IMR-90 (cell line): ENCODE data around the gene CREB3L1. TPM values are rescaled to one million over a fixed set of nuclear protein-coding genes. Genes with fewer than 3 reads are reported as not detected.

Experiments used
- ATAC-seq: fragments of 200-7000 bp; cut with Tn5 transposase; 2 replicates; pipeline ENCODE4 v1.9.1; 2020; ENCODE audit warnings: low read depth, mild to moderate bottlenecking, moderate library complexity
- BruUV-seq: library from RNA; stranded (reverse); fragments of 400-500 nt; replicated peaks from 2 replicates; lab custom pipeline; 2021; lab: Mats Ljungman, UMichigan
- CTCF ChIA-PET: fragments of 300-600 bp; formaldehyde crosslinking; extraction: SDS; loops from one replicate; lab custom pipeline; 2021; ENCODE audit warnings: antibody characterized with exemption; lab: Yijun Ruan, JAX
- POLR2A ChIA-PET: fragments of 300-600 bp; sonication (Branson Sonifier 250); formaldehyde crosslinking; loops from one replicate; lab custom pipeline; 2022; ENCODE audit warnings: antibody characterized with exemption; ENCODE audit not compliant: unreplicated experiment; lab: Charles Lee
- DNase-seq: peaks from one replicate; pipeline ENCODE4 v3.0.0; 2013
- H2AFZ ChIP-seq: replicated peaks from 2 replicates; pipeline ENCODE3; 2013; ENCODE audit warnings: low read length, mild to moderate bottlenecking; ENCODE audit not compliant: poor library complexity
- H2AK5ac ChIP-seq: 2 replicates; pipeline ENCODE4 v1.6.1; 2013; ENCODE audit warnings: low read depth, low read length, inconsistent platforms
- H2AK9ac ChIP-seq: replicated peaks from 2 replicates; pipeline ENCODE3; 2013; ENCODE audit warnings: mild to moderate bottlenecking, low read depth, low read length, moderate library complexity; ENCODE audit not compliant: poor library complexity
- H2BK120ac ChIP-seq: 2 replicates; pipeline ENCODE4 v1.6.1; 2013; ENCODE audit warnings: low read depth, low read length, inconsistent platforms
- H2BK15ac ChIP-seq: 3 replicates; pipeline ENCODE4 v1.6.1; 2013; ENCODE audit warnings: low read depth, low read length, inconsistent platforms
- H2BK20ac ChIP-seq: 2 replicates; pipeline ENCODE4 v1.6.1; 2013; ENCODE audit warnings: low read depth, mild to moderate bottlenecking, inconsistent platforms, low read length, moderate library complexity
- H2BK5ac ChIP-seq: 2 replicates; pipeline ENCODE4 v1.6.1; 2013; ENCODE audit warnings: mild to moderate bottlenecking, low read depth, low read length, inconsistent platforms; ENCODE audit not compliant: poor library complexity, severe bottlenecking
- H3K14ac ChIP-seq: replicated peaks from 2 replicates; pipeline ENCODE4 v1.6.1; 2013; ENCODE audit warnings: low read depth, low read length, inconsistent platforms
- H3K18ac ChIP-seq: 2 replicates; pipeline ENCODE4 v1.6.1; 2013; ENCODE audit warnings: low read depth, low read length, control low read depth
- H3K23ac ChIP-seq: 2 replicates; pipeline ENCODE4 v1.6.1; 2013; ENCODE audit warnings: low read depth, low read length, inconsistent platforms
- H3K27ac ChIP-seq: 2 replicates; pipeline ENCODE4 v1.5.1; 2013; ENCODE audit warnings: mild to moderate bottlenecking, control low read depth, low read length; ENCODE audit not compliant: insufficient read depth
- H3K27me3 ChIP-seq: 2 replicates; pipeline ENCODE4 v1.6.1; 2013; ENCODE audit warnings: low read length; ENCODE audit not compliant: control insufficient read depth, insufficient read depth
- H3K36me3 ChIP-seq: 2 replicates; pipeline ENCODE4 v1.6.1; 2013; ENCODE audit warnings: low read length, mixed read lengths; ENCODE audit not compliant: control insufficient read depth, insufficient read depth
- H3K4ac ChIP-seq: 2 replicates; pipeline ENCODE4 v1.6.1; 2013; ENCODE audit warnings: low read depth, low read length, inconsistent platforms
- H3K4me1 ChIP-seq: 2 replicates; pipeline ENCODE4 v1.6.1; 2013; ENCODE audit warnings: low read length, mixed read lengths; ENCODE audit not compliant: control insufficient read depth, insufficient read depth
- H3K4me2 ChIP-seq: 2 replicates; pipeline ENCODE4 v1.6.1; 2013; ENCODE audit warnings: low read depth, mild to moderate bottlenecking, control low read depth, low read length, moderate library complexity
- H3K4me3 ChIP-seq: 2 replicates; pipeline ENCODE4 v1.5.1; 2013; ENCODE audit warnings: low read depth, mild to moderate bottlenecking, control low read depth, low read length, moderate library complexity; ENCODE audit not compliant: insufficient read depth
- H3K56ac ChIP-seq: 2 replicates; pipeline ENCODE4 v1.6.1; 2013; ENCODE audit warnings: low read length, inconsistent platforms; ENCODE audit not compliant: insufficient read depth; ENCODE audit errors: extremely low read depth
- H3K79me1 ChIP-seq, 2 experiments: 2 replicates each; pipeline ENCODE4 v1.6.1; 2013; ENCODE audit warnings: low read length in 2 of 2, inconsistent platforms in 1 of 2, low read depth in 1 of 2
- H3K9ac ChIP-seq: 2 replicates; pipeline ENCODE4 v1.6.1; 2013; ENCODE audit warnings: low read depth, low read length, control low read depth
- H3K9me1 ChIP-seq: 2 replicates; pipeline ENCODE4 v1.6.1; 2013; ENCODE audit warnings: low read length, inconsistent platforms; ENCODE audit not compliant: insufficient read depth
- H3K9me3 ChIP-seq: 2 replicates; pipeline ENCODE4 v1.6.1; 2013; ENCODE audit warnings: low read length; ENCODE audit not compliant: control insufficient read depth, insufficient read depth
- H4K20me1 ChIP-seq: 2 replicates; pipeline ENCODE4 v1.6.1; 2013; ENCODE audit warnings: low read length, inconsistent platforms; ENCODE audit not compliant: insufficient read depth
- H4K5ac ChIP-seq: 2 replicates; pipeline ENCODE4 v1.6.1; 2013; ENCODE audit warnings: mild to moderate bottlenecking, low read depth, low read length, control low read depth
- H4K8ac ChIP-seq, 2 experiments: 2 replicates each; pipeline ENCODE4 v1.6.1; 2013; ENCODE audit warnings: low read depth in 2 of 2, low read length in 2 of 2, control low read depth in 1 of 2, inconsistent platforms in 1 of 2
- H4K91ac ChIP-seq: 2 replicates; pipeline ENCODE4 v1.6.1; 2013; ENCODE audit warnings: low read depth, low read length, inconsistent platforms; ENCODE audit not compliant: insufficient read depth
- MAFK ChIP-seq: IDR thresholded peaks from 2 replicates; pipeline ENCODE4 v1.6.1; 2012; ENCODE audit warnings: low read depth, low read length, improper control_type of control experiment
- MAZ ChIP-seq: IDR thresholded peaks from 2 replicates; pipeline ENCODE4 v1.6.1; 2012; ENCODE audit warnings: low read depth, mild to moderate bottlenecking, low read length, improper control_type of control experiment, moderate library complexity, borderline replicate concordance
- RAD21 ChIP-seq: IDR thresholded peaks from 2 replicates; pipeline ENCODE4 v1.6.1; 2012; ENCODE audit warnings: low read length, improper control_type of control experiment
- WGBS, 2 experiments: methylation state at CpG; one replicate each; pipeline versions ENCODE4 v1.1.5 to v1.1.7; 2013; ENCODE audit warnings: missing lambda C conversion rate in 2 of 2; ENCODE audit not compliant: insufficient read length in 1 of 2; ENCODE audit errors: extremely low coverage in 2 of 2; 5-methylcytosine and 5-hydroxymethylcytosine counted together
- dilution Hi-C: fragments of 300-500 bp; cut with HindIII; formaldehyde crosslinking; loops from one replicate; pipeline ENCODE4 v1.14.3; 2018; ENCODE audit warnings: low sequenced_read_pairs; ENCODE audit not compliant: unreplicated experiment
- in situ Hi-C: fragments of 300-500 bp; cut with MboI; formaldehyde crosslinking; loops from 3 replicates; pipeline ENCODE4 v1.14.3; 2019; ENCODE audit warnings: low sequenced_read_pairs, inconsistent platforms, mixed read lengths
- intact Hi-C: fragments of 100-400 bp; cut with micrococcal nuclease; formaldehyde crosslinking; loops from 2 replicates; pipeline ENCODE4 v1.10.0; 2022
- polyA plus RNA-seq, 3 experiments: library from polyadenylated mRNA; depleted of rRNA; stranded (reverse); fragments of >200 nt; gene quantifications; 2 replicates each; pipeline ENCODE4 v1.2.3, GENCODE V29; 2012; ENCODE audit warnings: low replicate concordance in 1 of 3
- total RNA-seq: library from RNA; depleted of rRNA; stranded (reverse); fragments of >200 nt; gene quantifications from 2 replicates; pipeline ENCODE4 v1.2.3, GENCODE V29; 2012

CREB3L1 gene
- total and polyA plus RNA-seq, 2 of the 4 experiments (the other 2 are of a cell fraction) = 8.1 to 82.3 TPM

DNA sequence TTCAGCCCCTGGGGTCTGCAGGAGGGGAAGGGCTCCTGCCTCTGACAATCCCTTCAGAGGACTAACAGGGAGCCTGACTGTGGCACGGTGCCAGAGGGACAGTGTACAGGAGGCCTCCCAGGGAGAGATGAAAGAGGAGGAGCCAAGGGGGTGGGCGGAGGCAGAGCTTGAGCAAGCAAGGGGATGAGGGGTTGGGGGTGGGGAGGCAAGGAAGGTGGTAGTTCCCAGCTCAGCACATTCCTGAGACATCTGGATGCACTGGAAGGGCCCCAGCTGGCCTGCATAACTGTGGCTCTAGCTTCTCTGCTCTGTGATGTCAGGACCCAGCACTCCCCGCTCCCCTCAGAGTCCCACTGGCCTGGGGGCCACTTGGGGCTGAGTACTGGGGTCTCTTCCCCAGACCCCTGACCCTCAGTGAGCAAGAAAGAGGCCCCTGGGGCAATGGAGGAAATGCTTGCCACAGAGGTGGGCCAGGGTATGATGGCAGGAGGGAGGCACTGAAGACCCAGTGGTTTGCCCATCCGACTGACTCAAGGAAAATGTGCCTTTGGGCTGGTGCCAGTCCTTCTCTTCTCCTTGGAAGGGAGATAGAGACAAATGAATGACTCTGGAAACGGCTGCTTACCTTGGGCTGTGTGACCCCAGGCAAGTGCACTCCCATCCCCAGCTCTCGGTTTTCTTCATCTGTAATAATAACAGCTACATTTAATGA lies 13.3 kb downstream of the CREB3L1 start:
- ATAC-seq (peak; percentile 55), DNase-seq (peak; percentile 98)
- peaks cover 8 to 63% of the 10 kb centered on the region in 2 experiments for H3K79me1 ChIP-seq
- peak overlapping the region; percentile 91 for H3K18ac ChIP-seq
- H2BK15ac ChIP-seq = peak overlapping the region; percentile 78; the same call in 2 of the 3 replicates
- peaks cover 30% of the 10 kb centered on the region for H3K9me1 ChIP-seq
- POLR2A ChIA-PET = interaction anchor here (1.0 kb wide), 1 partner anchor 11 kb away, joined by 6 read pairs; no protein-coding TSS in a partner anchor
- CTCF ChIA-PET = interaction anchor here (0.9 to 2.3 kb wide), 3 partner anchors 13 to 51 kb away, joined by 3 to 9 read pairs (median 7); partner anchors contain the start of gene CREB3L1
- 0% methylated on average over 1 of the region's 6 CpGs; no CpG with 5 or more reads in 1 of the 2 experiments for WGBS, 2 experiments
- H4K5ac ChIP-seq = peak overlapping the region; percentile 79
- H3K23ac ChIP-seq = peak overlapping the region; percentile 96
- no peaks in the 10 kb centered on the region for H3K9me3 ChIP-seq
- intact Hi-C loops (no loop called here), dilution Hi-C loops (no loop called here), in situ Hi-C loops (no loop called here)
- peak overlapping the region; percentile 73 for H2AFZ ChIP-seq
- H3K36me3 ChIP-seq = peaks cover 15% of the 10 kb centered on the region
- peak overlapping the region; percentile 92 for H3K56ac ChIP-seq
- H2BK120ac ChIP-seq = peak overlapping the region; percentile 98
- H2AK5ac ChIP-seq = peak overlapping the region; percentile 99
- peak overlapping the region; percentile 62 to 83 for H4K8ac ChIP-seq
- peak overlapping the region; percentile 96 for H4K91ac ChIP-seq
- no TSS peak for BruUV-seq
- H4K20me1 ChIP-seq = peaks cover 60% of the 10 kb centered on the region
- peak overlapping the region; percentile 88 for H2AK9ac ChIP-seq
- peak overlapping the region; percentile 98 for H3K27ac ChIP-seq
- TF ChIP-seq RAD21 (no peak), MAFK (peak; percentile 80), MAZ (peak; percentile 52; the same call in 1 of the 2 replicates)
- H3K4ac ChIP-seq = peak overlapping the region; percentile 98
- peaks cover 52% of the 10 kb centered on the region for H3K4me1 ChIP-seq
- peak overlapping the region; percentile 81 for H3K14ac ChIP-seq
- peak overlapping the region; percentile 75 for H3K9ac ChIP-seq
- H2BK20ac ChIP-seq = peak overlapping the region; percentile 91
- H2BK5ac ChIP-seq = peak overlapping the region; percentile 96
- H3K27me3 ChIP-seq = no peaks in the 10 kb centered on the region
- H3K4me3 ChIP-seq = no peak overlapping the region
- H3K4me2 ChIP-seq = peak overlapping the region; percentile 74
